Lower leg skin (tissue), 4 donors: ENCODE data around the gene SLC25A11. TPM values are rescaled to one million over a fixed set of nuclear protein-coding genes. Genes with fewer than 3 reads are reported as not detected.

Source experiments
- DNase-seq, 2 donors: peaks; one replicate each; pipeline ENCODE4 v3.0.0-alpha.2; 2019; ENCODE audit warnings: low spot score in 2 of 2
- H3K4me3 ChIP-seq: fragments of 200-600 bp; sonication (generic); 2 replicates; pipeline ENCODE4 v1.5.1; 2017; ENCODE audit warnings: mild to moderate bottlenecking, low read depth; ENCODE audit not compliant: poor library complexity, severe bottlenecking
- POLR2A ChIP-seq, 2 donors: fragments of 450-650 bp; IDR thresholded peaks; one replicate each; pipeline ENCODE4 v1.6.1; 2016 to 2017; ENCODE audit warnings: antibody characterized with exemption in 2 of 2, mild to moderate bottlenecking in 1 of 2, moderate library complexity in 1 of 2
- WGBS, 2 donors: methylation state at CpG; one replicate each; pipeline ENCODE4 v1.1.5; 2018; 5-methylcytosine and 5-hydroxymethylcytosine counted together
- intact Hi-C: fragments of 100-400 bp; cut with DNase I; formaldehyde crosslinking; loops from one replicate; pipeline ENCODE4 v1.15.0; 2023; ENCODE audit warnings: low total_unique reads
- microRNA-seq, 2 donors: library from miRNA; unstranded; fragments of <30 nt; microRNA quantifications; one replicate each; pipeline ENCODE4, GENCODE V29; 2016; ENCODE audit warnings: borderline replicate concordance in 2 of 2, borderline number of aligned reads in 1 of 2
- total RNA-seq, 4 donors: library from RNA; depleted of rRNA; stranded (reverse); fragments of >200 nt; gene quantifications; one replicate each; pipeline ENCODE4 v1.1.0, GENCODE V29; 2016
- TF ChIP-seq, protein P1 (sequence below), 3 donors: fragments of 450-650 bp; IDR thresholded peaks; one replicate each; pipeline ENCODE4 v1.5.1; 2016; ENCODE audit warnings: antibody characterized with exemption in 3 of 3, mild to moderate bottlenecking in 3 of 3, moderate library complexity in 2 of 3

SLC25A11 gene
- total RNA-seq, 4 donors from 2014 or later: 35.5 to 87.7 (median 59.2) TPM

DNA sequence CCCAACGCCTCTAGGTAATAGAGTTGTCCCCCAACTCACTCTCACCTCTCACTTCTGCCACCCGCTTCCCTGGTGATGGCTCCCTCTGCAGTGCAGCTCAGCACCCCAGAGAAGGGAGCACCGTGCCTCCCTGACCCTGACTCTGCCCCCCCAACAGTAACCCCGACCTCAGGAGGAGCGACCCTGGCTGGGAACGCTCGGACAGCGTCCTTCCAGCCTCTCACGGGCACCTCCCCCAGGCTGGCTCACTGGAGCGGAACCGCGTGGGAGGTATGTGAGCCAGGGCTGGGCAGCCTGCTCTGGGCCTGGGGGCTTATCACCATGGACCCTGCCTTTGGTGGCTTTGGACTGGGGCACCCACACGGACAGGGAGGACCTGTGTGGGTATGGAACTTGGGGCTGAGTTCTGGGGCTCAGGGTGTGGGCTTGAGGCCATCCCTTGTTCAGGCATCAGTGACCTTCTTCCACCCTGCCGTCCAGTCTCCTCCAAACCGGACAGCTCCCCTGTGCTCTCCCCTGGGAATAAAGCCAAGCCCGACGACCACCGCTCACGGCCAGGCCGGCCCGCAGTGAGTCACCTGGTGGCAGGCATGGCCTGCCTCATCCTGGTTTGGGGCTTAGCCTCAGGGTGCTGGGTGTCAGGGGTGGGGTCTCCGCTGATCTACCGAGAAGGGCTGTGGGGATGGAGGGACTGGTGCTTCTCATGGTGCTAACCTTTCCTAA, 47.2 kb downstream of the SLC25A11 start:
- 81 to 87% methylated on average over 14 to 21 of the region's 23 CpGs for WGBS, 2 donors
- intact Hi-C loops: no loop called here
- DNase-seq: no peak
- H3K4me3 ChIP-seq: no peak overlapping the region
- TF ChIP-seq, protein P1, sequence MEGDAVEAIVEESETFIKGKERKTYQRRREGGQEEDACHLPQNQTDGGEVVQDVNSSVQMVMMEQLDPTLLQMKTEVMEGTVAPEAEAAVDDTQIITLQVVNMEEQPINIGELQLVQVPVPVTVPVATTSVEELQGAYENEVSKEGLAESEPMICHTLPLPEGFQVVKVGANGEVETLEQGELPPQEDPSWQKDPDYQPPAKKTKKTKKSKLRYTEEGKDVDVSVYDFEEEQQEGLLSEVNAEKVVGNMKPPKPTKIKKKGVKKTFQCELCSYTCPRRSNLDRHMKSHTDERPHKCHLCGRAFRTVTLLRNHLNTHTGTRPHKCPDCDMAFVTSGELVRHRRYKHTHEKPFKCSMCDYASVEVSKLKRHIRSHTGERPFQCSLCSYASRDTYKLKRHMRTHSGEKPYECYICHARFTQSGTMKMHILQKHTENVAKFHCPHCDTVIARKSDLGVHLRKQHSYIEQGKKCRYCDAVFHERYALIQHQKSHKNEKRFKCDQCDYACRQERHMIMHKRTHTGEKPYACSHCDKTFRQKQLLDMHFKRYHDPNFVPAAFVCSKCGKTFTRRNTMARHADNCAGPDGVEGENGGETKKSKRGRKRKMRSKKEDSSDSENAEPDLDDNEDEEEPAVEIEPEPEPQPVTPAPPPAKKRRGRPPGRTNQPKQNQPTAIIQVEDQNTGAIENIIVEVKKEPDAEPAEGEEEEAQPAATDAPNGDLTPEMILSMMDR (IDR thresholded peaks at IDR 0.05): no peak
- no peak for TF ChIP-seq POLR2A (IDR thresholded peaks at IDR 0.05)

DNA sequence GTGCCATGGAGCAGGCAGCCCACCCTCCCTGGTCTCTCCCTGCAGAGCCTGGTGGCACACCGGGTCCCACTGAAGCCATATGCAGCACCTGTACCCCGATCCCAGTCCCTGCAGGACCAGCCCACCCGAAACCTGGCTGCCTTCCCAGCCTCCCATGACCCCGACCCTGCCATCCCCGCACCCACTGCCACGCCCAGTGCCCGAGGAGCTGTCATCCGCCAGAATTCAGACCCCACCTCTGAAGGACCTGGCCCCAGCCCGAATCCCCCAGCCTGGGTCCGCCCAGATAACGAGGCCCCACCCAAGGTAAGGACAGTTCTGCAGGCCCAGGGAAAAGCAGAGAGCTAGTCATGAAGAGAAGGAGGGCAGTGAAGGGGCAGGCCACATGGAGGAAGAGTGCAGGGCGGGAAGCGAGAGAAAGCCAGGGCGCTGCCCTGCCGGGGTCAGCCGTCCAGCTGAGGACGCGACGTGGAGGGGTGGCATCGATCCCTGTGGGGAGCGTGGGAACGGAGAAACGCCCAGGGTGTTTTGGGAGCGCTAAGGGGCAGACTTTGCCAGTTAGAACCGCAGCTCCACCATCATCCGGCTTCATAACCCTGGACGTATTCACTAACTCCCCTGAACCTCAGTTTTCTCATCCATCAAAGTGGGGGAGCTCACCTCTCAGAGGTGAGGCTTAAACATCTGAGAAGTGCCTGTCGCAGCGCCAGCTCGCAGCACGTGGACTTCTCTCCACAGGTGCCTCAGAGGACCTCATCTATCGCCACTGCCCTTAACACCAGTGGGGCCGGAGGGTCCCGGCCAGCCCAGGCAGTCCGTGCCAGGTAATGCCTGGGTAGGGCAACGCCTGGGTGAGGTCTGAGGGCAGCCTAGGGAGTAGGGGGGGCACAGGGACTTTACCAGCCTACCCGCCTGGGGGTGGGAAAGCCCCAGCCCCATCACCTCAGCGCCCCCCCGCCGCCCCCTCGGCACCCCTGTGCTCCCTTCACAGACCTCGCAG, 48.1 kb downstream of the SLC25A11 start:
- intact Hi-C loops: no loop called here
- DNase-seq: no peak

DNA sequence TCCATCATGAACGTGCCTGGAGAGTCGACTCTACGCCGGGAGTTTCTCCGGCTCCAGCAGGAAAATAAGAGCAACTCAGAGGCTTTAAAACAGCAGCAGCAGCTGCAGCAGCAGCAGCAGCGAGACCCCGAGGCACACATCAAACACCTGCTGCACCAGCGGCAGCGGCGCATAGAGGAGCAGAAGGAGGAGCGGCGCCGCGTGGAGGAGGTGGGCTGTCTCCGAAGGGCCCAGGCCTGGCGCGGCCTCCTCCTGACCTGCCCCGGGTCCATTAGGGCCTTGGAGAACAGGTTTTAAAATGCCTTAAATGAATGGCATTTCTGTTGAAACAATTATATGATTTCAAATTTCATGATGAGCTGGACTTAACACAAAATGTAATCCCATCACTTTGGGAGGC, 52.3 kb downstream of the SLC25A11 start:
- TF ChIP-seq, protein P1 (IDR thresholded peaks at IDR 0.05): no peak
- no peak for TF ChIP-seq POLR2A (IDR thresholded peaks at IDR 0.05)
- H3K4me3 ChIP-seq: no peak overlapping the region
- intact Hi-C loops: loop anchor here (5.0 kb wide), 1 partner anchor 155 kb away; the partner anchor contains the start of gene MED11
- WGBS, 2 donors: 89 to 91% methylated on average over 18 of the region's 18 CpGs
- no peak for DNase-seq

More for the DNA sequence above, 48.1 kb downstream of the SLC25A11 start:
- TF ChIP-seq POLR2A (IDR thresholded peaks at IDR 0.05): no peak
- TF ChIP-seq, protein P1 (IDR thresholded peaks at IDR 0.05): no peak
- no peak overlapping the region for H3K4me3 ChIP-seq
- WGBS, 2 donors: 89 to 90% methylated on average over 35 to 42 of the region's 42 CpGs

Small RNA genes within 50 kb of the gene (microRNA-seq; reads per million reads assigned to microRNA genes)
- gene MIR6864: 0 reads per million in 2 donors
- gene MIR6865: 0 reads per million in 2 donors

Other genes starting within 250 kb of the SLC25A11 start
- gene PELP1, start 235.9 kb downstream of the SLC25A11 start, total RNA-seq: 10 to 100 TPM; 20.5 to 78.4 (median 26.0) TPM
- 10 to 100 TPM in 3 of 4 donors, 1 to 10 TPM in 1; 8.5 to 16.4 (median 11.8) TPM for gene ARRB2, start 229.4 kb downstream of the SLC25A11 start, total RNA-seq
- gene MED11, start 208.6 kb downstream of the SLC25A11 start, total RNA-seq: 10 to 100 TPM; 22.9 to 47.0 (median 40.9) TPM
- gene ZMYND15, start 200.2 kb downstream of the SLC25A11 start, total RNA-seq: 1 to 10 TPM in 2 of 4 donors, under 1 TPM in 1, not detected in 1; 0.46 to 1.7 (median 1.2) TPM
- gene CXCL16, start 200.1 kb downstream of the SLC25A11 start, total RNA-seq: 10 to 100 TPM; 25.0 to 28.1 (median 25.5) TPM
- gene TM4SF5, start 168.2 kb downstream of the SLC25A11 start, total RNA-seq: not detected
- gene VMO1, start 153.7 kb downstream of the SLC25A11 start, total RNA-seq: 1 to 10 TPM in 3 of 4 donors, not detected in 1; 2.2 to 9.9 (median 5.3) TPM
- gene GLTPD2, start 151.1 kb downstream of the SLC25A11 start, total RNA-seq: 1 to 10 TPM in 1 of 4 donors, not detected in 3; 1.2 TPM
- gene PSMB6, start 143.9 kb downstream of the SLC25A11 start, total RNA-seq: 100 to 1,000 TPM; 103 to 207 (median 177) TPM
- gene PLD2, start 132.9 kb downstream of the SLC25A11 start, total RNA-seq: 10 to 100 TPM; 40.1 to 78.8 (median 56.3) TPM
- gene MINK1, start 106.7 kb downstream of the SLC25A11 start, total RNA-seq: 100 to 1,000 TPM; 128 to 208 (median 140) TPM
- 10 to 100 TPM in 2 of 4 donors, 1 to 10 TPM in 2; 7.0 to 13.4 (median 10.1) TPM for gene C17orf107, start 40.5 kb downstream of the SLC25A11 start, total RNA-seq
- gene CHRNE, start 36.9 kb downstream of the SLC25A11 start, total RNA-seq: 1 to 10 TPM in 3 of 4 donors, under 1 TPM in 1; 0.53 to 5.2 (median 3.6) TPM
- not detected for gene GP1BA, start 7.8 kb downstream of the SLC25A11 start, total RNA-seq
- gene RNF167, start 222 bp upstream of the SLC25A11 start, total RNA-seq: 10 to 100 TPM; 66.3 to 95.4 (median 80.2) TPM
- 100 to 1,000 TPM; 479 to 709 (median 540) TPM for gene PFN1, start 8.5 kb upstream of the SLC25A11 start, total RNA-seq
- gene ENO3, start 11.1 kb upstream of the SLC25A11 start, total RNA-seq: 1 to 10 TPM; 1.0 to 7.9 (median 4.9) TPM
- gene SPAG7, start 27.8 kb upstream of the SLC25A11 start, total RNA-seq: 10 to 100 TPM; 35.1 to 64.0 (median 51.7) TPM
- 10 to 100 TPM; 21.7 to 35.3 (median 30.6) TPM for gene CAMTA2, start 47.6 kb upstream of the SLC25A11 start, total RNA-seq
- gene INCA1, start 57.5 kb upstream of the SLC25A11 start, total RNA-seq: 1 to 10 TPM in 3 of 4 donors, under 1 TPM in 1; 0.39 to 2.6 (median 1.4) TPM
- gene KIF1C, start 57.9 kb upstream of the SLC25A11 start, total RNA-seq: 100 to 1,000 TPM in 2 of 4 donors, 10 to 100 TPM in 2; 87.6 to 140 (median 100) TPM
- 10 to 100 TPM in 1 of 4 donors, 1 to 10 TPM in 3; 3.3 to 16.1 (median 4.8) TPM for gene SLC52A1, start 95.4 kb upstream of the SLC25A11 start, total RNA-seq
- gene ZFP3, start 138.4 kb upstream of the SLC25A11 start, total RNA-seq: 1 to 10 TPM; 1.2 to 5.2 (median 3.5) TPM
- gene ZNF232, start 171.8 kb upstream of the SLC25A11 start, total RNA-seq: 1 to 10 TPM; 6.5 to 8.7 (median 8.6) TPM
- gene USP6, start 176.0 kb upstream of the SLC25A11 start, total RNA-seq: under 1 TPM in 3 of 4 donors, not detected in 1; 0.04 to 0.98 (median 0.19) TPM